ENCODE data around the gene RGCC. TPM values are rescaled to one million over a fixed set of nuclear protein-coding genes. Genes with fewer than 3 reads are reported as not detected.

Gene RGCC
- total RNA-seq, 4 donors from 2014 or later: 56.5 to 142 (median 77.1) TPM

- WGBS: 97% methylated on average over 12 of the region's 15 CpGs
Observed at GRCh38 chr13:41515491-41516139, 58.3 kb downstream of the RGCC start.

GRCh38 chr13:41516166-41516565, 58.8 kb downstream of the RGCC start:
- Histone ChIP-seq H3K9me3 (no peaks in the 10 kb centered on the region), H3K36me3 (no peaks in the 10 kb centered on the region), H3K4me1 (no peaks in the 10 kb centered on the region), H3K27ac (replicated peaks in 1 of 4) (no peak overlapping the region), H3K27me3 (no peaks in the 10 kb centered on the region), H3K4me3 (no peak overlapping the region)
- 87% methylated on average over 3 of the region's 3 CpGs for WGBS
- intact Hi-C loops (cut with DNase I): no loop called here
- TF ChIP-seq CTCF (IDR thresholded peaks at IDR 0.05) (no peak), POLR2A (IDR thresholded peaks at IDR 0.05; ENCODE audit: low read depth) (no peak)
- DNase-seq (ENCODE audit: extremely low spot score): no peak

More at GRCh38 chr13:41515491-41516139, 58.3 kb downstream of the RGCC start:
- TF ChIP-seq POLR2A (IDR thresholded peaks at IDR 0.05; ENCODE audit: low read depth): no peak
- no peak for TF ChIP-seq EP300 (IDR thresholded peaks at IDR 0.05)
- TF ChIP-seq POLR2AphosphoS5 (IDR thresholded peaks at IDR 0.05): no peak
- TF ChIP-seq CTCF (IDR thresholded peaks at IDR 0.05): no peak
- Histone ChIP-seq H3K9me3 (no peaks in the 10 kb centered on the region), H3K36me3 (no peaks in the 10 kb centered on the region), H3K27me3 (no peaks in the 10 kb centered on the region), H3K27ac (replicated peaks in 1 of 4) (no peak overlapping the region), H3K4me3 (no peak overlapping the region), H3K4me1 (no peaks in the 10 kb centered on the region)
- intact Hi-C loops (cut with DNase I): no loop called here
- DNase-seq (ENCODE audit: extremely low spot score): no peak

- Histone ChIP-seq H3K27me3 (no peaks in the 10 kb centered on the region), H3K27ac (replicated peaks in 1 of 4) (no peak overlapping the region), H3K4me1 (no peaks in the 10 kb centered on the region), H3K9me3 (no peaks in the 10 kb centered on the region), H3K36me3 (no peaks in the 10 kb centered on the region), H3K4me3 (no peak overlapping the region)
- intact Hi-C loops (cut with DNase I): no loop called here
- TF ChIP-seq POLR2A (IDR thresholded peaks at IDR 0.05; ENCODE audit: low read depth): no peak
- no peak for TF ChIP-seq EP300 (IDR thresholded peaks at IDR 0.05)
- no peak for TF ChIP-seq POLR2AphosphoS5 (IDR thresholded peaks at IDR 0.05)
- no peak for TF ChIP-seq CTCF (IDR thresholded peaks at IDR 0.05)
- DNase-seq (ENCODE audit: extremely low spot score): no peak
- WGBS: 94% methylated on average over 4 of the region's 4 CpGs
Observed at GRCh38 chr13:41516760-41517159, 59.4 kb downstream of the RGCC start.

- Histone ChIP-seq H3K4me1 (no peaks in the 10 kb centered on the region), H3K27me3 (no peaks in the 10 kb centered on the region), H3K4me3 (no peak overlapping the region), H3K27ac (replicated peaks in 1 of 4) (no peak overlapping the region), H3K36me3 (no peaks in the 10 kb centered on the region), H3K9me3 (no peaks in the 10 kb centered on the region)
- intact Hi-C loops (cut with DNase I): no loop called here
- TF ChIP-seq POLR2A (IDR thresholded peaks at IDR 0.05; ENCODE audit: low read depth): no peak
- no peak for TF ChIP-seq EP300 (IDR thresholded peaks at IDR 0.05)
- TF ChIP-seq POLR2AphosphoS5 (IDR thresholded peaks at IDR 0.05): no peak
- no peak for TF ChIP-seq CTCF (IDR thresholded peaks at IDR 0.05)
- no peak for DNase-seq (ENCODE audit: extremely low spot score)
- 90% methylated on average over 7 of the region's 7 CpGs for WGBS
Observed at GRCh38 chr13:41520016-41520659, 62.8 kb downstream of the RGCC start.

Other genes starting within 250 kb of the RGCC start
- 10 to 100 TPM in 1 of 4 donors, 1 to 10 TPM in 3; 6.4 to 18.7 (median 8.9) TPM for gene MTRF1, start 194.0 kb upstream of the RGCC start, total RNA-seq
- gene NAA16, start 146.3 kb upstream of the RGCC start, total RNA-seq: 10 to 100 TPM; 13.8 to 22.0 (median 14.9) TPM